Measurements from ENCODE around the gene PPP1R17.

Gene PPP1R17

GRCh38 chr7:31747553-31747952 lies 60.5 kb downstream of the PPP1R17 start:
- Histone ChIP-seq H3K27me3 (ENCODE audit: insufficient read depth, low read length, poor library complexity) (no peaks in the 10 kb centered on the region), H3K9ac (ENCODE audit: low read length) (no peak overlapping the region), H2AK5ac (ENCODE audit: low read length) (no peak overlapping the region), H3K79me1 (ENCODE audit: low read length) (no peaks in the 10 kb centered on the region), H4K5ac (ENCODE audit: low read length) (no peak overlapping the region), H3K36me3 (ENCODE audit: control insufficient read depth, insufficient read depth, low read length) (no peaks in the 10 kb centered on the region), H2BK5ac (ENCODE audit: low read length) (no peak overlapping the region), H2BK15ac (replicated peaks; ENCODE audit: low read depth) (no peak overlapping the region), H3K4me1 (ENCODE audit: control insufficient read depth, low read depth, low read length) (no peaks in the 10 kb centered on the region), H4K8ac (ENCODE audit: low read depth, low read length) (no peak overlapping the region), H3K4me3 (ENCODE audit: low read length) (no peak overlapping the region), H2BK120ac (ENCODE audit: low read depth, low read length) (no peak overlapping the region), H3K4ac (ENCODE audit: low read depth, low read length) (no peak overlapping the region), H3K18ac (ENCODE audit: low read length) (no peak overlapping the region), H3K4me2 (ENCODE audit: low read length) (no peak overlapping the region), H3K56ac (ENCODE audit: low read length) (no peak overlapping the region), H3K79me2 (ENCODE audit: control insufficient read depth, insufficient read depth, low read length) (no peaks in the 10 kb centered on the region), H3K27ac (ENCODE audit: low read depth, low read length) (no peak overlapping the region), H3K23ac (ENCODE audit: low read length) (no peak overlapping the region)
- DNase-seq, result no peak

GRCh38 chr7:31748084-31748483 lies 61.1 kb downstream of the PPP1R17 start:
- Histone ChIP-seq H3K56ac (ENCODE audit: low read length) (no peak overlapping the region), H3K4me1 (ENCODE audit: control insufficient read depth, low read depth, low read length) (no peaks in the 10 kb centered on the region), H2BK5ac (ENCODE audit: low read length) (no peak overlapping the region), H3K9ac (ENCODE audit: low read length) (no peak overlapping the region), H3K79me1 (ENCODE audit: low read length) (no peaks in the 10 kb centered on the region), H3K4me2 (ENCODE audit: low read length) (no peak overlapping the region), H3K79me2 (ENCODE audit: control insufficient read depth, insufficient read depth, low read length) (no peaks in the 10 kb centered on the region), H3K18ac (ENCODE audit: low read length) (no peak overlapping the region), H3K36me3 (ENCODE audit: control insufficient read depth, insufficient read depth, low read length) (no peaks in the 10 kb centered on the region), H3K4ac (ENCODE audit: low read depth, low read length) (no peak overlapping the region), H4K8ac (ENCODE audit: low read depth, low read length) (no peak overlapping the region), H3K23ac (ENCODE audit: low read length) (no peak overlapping the region), H2AK5ac (ENCODE audit: low read length) (no peak overlapping the region), H3K27me3 (ENCODE audit: insufficient read depth, low read length, poor library complexity) (no peaks in the 10 kb centered on the region), H3K27ac (ENCODE audit: low read depth, low read length) (no peak overlapping the region), H4K5ac (ENCODE audit: low read length) (no peak overlapping the region), H2BK15ac (replicated peaks; ENCODE audit: low read depth) (no peak overlapping the region), H2BK120ac (ENCODE audit: low read depth, low read length) (no peak overlapping the region), H3K4me3 (ENCODE audit: low read length) (no peak overlapping the region)
- no peak for DNase-seq
- WGBS (ENCODE audit: extremely low coverage, insufficient coverage, low lambda C conversion rate), result no CpG with 5 or more reads among the region's 1 CpG

- no peak for DNase-seq
- no CpG with 5 or more reads among the region's 4 CpGs for WGBS (ENCODE audit: extremely low coverage, insufficient coverage, low lambda C conversion rate)
- Histone ChIP-seq H3K79me1 (ENCODE audit: low read length) (no peaks in the 10 kb centered on the region), H3K4me3 (ENCODE audit: low read length) (no peak overlapping the region), H3K27me3 (ENCODE audit: insufficient read depth, low read length, poor library complexity) (no peaks in the 10 kb centered on the region), H3K18ac (ENCODE audit: low read length) (no peak overlapping the region), H3K4ac (ENCODE audit: low read depth, low read length) (no peak overlapping the region), H2AK5ac (ENCODE audit: low read length) (no peak overlapping the region), H3K4me2 (ENCODE audit: low read length) (no peak overlapping the region), H3K4me1 (ENCODE audit: control insufficient read depth, low read depth, low read length) (no peaks in the 10 kb centered on the region), H2BK15ac (replicated peaks; ENCODE audit: low read depth) (no peak overlapping the region), H4K5ac (ENCODE audit: low read length) (no peak overlapping the region), H2BK120ac (ENCODE audit: low read depth, low read length) (no peak overlapping the region), H3K56ac (ENCODE audit: low read length) (no peak overlapping the region), H3K23ac (ENCODE audit: low read length) (no peak overlapping the region), H3K27ac (ENCODE audit: low read depth, low read length) (no peak overlapping the region), H3K9ac (ENCODE audit: low read length) (no peak overlapping the region), H3K36me3 (ENCODE audit: control insufficient read depth, insufficient read depth, low read length) (no peaks in the 10 kb centered on the region), H3K79me2 (ENCODE audit: control insufficient read depth, insufficient read depth, low read length) (no peaks in the 10 kb centered on the region), H2BK5ac (ENCODE audit: low read length) (no peak overlapping the region), H4K8ac (ENCODE audit: low read depth, low read length) (no peak overlapping the region)
These were observed 64.7 kb downstream of the PPP1R17 start for GRCh38 chr7:31751726-31752125.
